Prostate gland (tissue), 2 donors: ENCODE measurements around the gene MELTF. TPM values are rescaled to one million over a fixed set of nuclear protein-coding genes. Genes with fewer than 3 reads are reported as not detected.

Experiments
- DNase-seq: peaks from one replicate; pipeline ENCODE4 v3.0.0-alpha.2; 2019; ENCODE audit warnings: low spot score
- H3K27ac ChIP-seq, 2 donors: fragments of 200-600 bp; sonication (generic); 2 replicates each; pipeline ENCODE4 v1.5.1; 2017 to 2019
- H3K27me3 ChIP-seq: fragments of 200-600 bp; sonication (generic); replicated peaks from 2 replicates; pipeline ENCODE4 v1.5.1; 2019; ENCODE audit not compliant: insufficient read depth
- H3K36me3 ChIP-seq, 2 donors: fragments of 200-600 bp; sonication (generic); 1 replicate in 1 of 2; 2 replicates in 1 of 2; pipeline versions ENCODE4 v1.5.1 to v1.8.1; 2017 to 2019
- H3K4me1 ChIP-seq: fragments of 200-600 bp; sonication (generic); replicated peaks from 2 replicates; pipeline ENCODE4 v1.5.1; 2019
- H3K4me3 ChIP-seq, 2 donors: fragments of 200-600 bp; sonication (generic); 2 replicates each; pipeline ENCODE4 v1.5.1; 2017 to 2019
- H3K9me3 ChIP-seq: fragments of 200-600 bp; sonication (generic); 2 replicates; pipeline ENCODE4 v1.5.1; 2017
- POLR2A ChIP-seq: fragments of 450-650 bp; IDR thresholded peaks from one replicate; pipeline ENCODE4 v1.6.1; 2016; ENCODE audit warnings: antibody characterized with exemption, mild to moderate bottlenecking
- POLR2AphosphoS5 ChIP-seq: sonication (generic); formaldehyde crosslinking; IDR thresholded peaks from one replicate; pipeline ENCODE4 v1.6.1; 2017; ENCODE audit warnings: antibody characterized with exemption
- WGBS: methylation state at CpG from one replicate; pipeline ENCODE4 v1.1.5; 2018; 5-methylcytosine and 5-hydroxymethylcytosine counted together
- intact Hi-C: fragments of 100-400 bp; cut with DNase I; formaldehyde crosslinking; loops from one replicate; pipeline ENCODE4 v1.14.2; 2022
- total RNA-seq, 2 donors: library from RNA; depleted of rRNA; stranded (reverse); fragments of >200 nt; gene quantifications; one replicate each; pipeline ENCODE4 v1.1.0, GENCODE V29; 2016
- TF ChIP-seq, protein P1 (sequence below), 4 experiments: fragments of 200-600 bp in 2 of 4; fragments of 450-650 bp in 2 of 4; sonication (generic) in 2 of 4; IDR thresholded peaks; 1 replicate in 3 of 4; 2 replicates in 1 of 4; pipeline ENCODE4 v1.5.1; 2016 to 2019; ENCODE audit warnings: antibody characterized with exemption in 4 of 4, mild to moderate bottlenecking in 2 of 4, moderate library complexity in 2 of 4

MELTF gene
- total RNA-seq, 2 donors from 2014 or later, result 6.9 to 9.0 TPM

DNA sequence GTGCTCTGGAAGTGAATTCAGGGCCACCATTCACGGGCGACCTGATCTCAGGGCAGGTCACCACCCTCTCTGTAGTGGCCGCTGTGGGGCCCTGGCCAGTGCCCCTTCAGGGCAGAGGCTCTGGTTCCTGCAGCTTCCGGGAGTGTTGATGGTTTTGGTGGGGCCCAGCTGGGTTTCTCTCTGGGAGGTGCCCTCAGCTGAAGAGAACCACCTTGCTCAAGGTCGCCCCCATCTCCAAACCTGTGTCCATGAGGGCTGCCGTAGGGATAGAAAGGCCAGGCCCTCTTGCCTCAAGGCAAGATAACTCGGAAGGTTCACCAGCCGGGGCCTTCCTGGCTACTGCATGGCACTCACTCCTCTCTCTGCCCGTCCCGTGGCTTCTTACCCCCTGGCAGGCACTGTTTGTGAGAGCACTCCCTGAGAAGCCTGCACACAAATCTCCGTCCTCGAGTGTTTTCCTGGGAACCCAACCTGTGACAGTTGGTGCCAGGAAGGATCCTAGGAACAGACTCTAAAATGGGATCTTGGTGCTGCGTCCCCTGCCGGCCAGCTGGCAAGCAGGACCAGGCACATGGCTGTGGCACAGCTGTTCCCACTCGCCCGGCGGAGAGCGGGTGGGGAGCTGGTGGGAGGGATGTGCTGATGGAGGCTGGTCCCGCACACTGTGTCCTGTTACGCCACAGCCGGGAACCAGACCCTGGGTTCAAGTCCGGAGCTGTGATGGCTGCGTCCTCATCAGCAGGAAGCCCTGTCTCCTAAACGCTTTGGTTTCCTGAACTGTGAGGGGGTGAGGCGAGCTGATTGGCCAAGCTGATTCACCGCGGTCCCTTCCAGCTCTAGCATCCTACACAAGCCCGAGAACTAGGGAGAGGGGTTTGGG, 37.8 kb downstream of the MELTF start:
- intact Hi-C loops, result no loop called here
- no peak for DNase-seq
- no peaks in the 10 kb centered on the region for H3K27me3 ChIP-seq
- no peaks in the 10 kb centered on the region for H3K4me1 ChIP-seq
- TF ChIP-seq, protein P1, sequence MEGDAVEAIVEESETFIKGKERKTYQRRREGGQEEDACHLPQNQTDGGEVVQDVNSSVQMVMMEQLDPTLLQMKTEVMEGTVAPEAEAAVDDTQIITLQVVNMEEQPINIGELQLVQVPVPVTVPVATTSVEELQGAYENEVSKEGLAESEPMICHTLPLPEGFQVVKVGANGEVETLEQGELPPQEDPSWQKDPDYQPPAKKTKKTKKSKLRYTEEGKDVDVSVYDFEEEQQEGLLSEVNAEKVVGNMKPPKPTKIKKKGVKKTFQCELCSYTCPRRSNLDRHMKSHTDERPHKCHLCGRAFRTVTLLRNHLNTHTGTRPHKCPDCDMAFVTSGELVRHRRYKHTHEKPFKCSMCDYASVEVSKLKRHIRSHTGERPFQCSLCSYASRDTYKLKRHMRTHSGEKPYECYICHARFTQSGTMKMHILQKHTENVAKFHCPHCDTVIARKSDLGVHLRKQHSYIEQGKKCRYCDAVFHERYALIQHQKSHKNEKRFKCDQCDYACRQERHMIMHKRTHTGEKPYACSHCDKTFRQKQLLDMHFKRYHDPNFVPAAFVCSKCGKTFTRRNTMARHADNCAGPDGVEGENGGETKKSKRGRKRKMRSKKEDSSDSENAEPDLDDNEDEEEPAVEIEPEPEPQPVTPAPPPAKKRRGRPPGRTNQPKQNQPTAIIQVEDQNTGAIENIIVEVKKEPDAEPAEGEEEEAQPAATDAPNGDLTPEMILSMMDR (IDR thresholded peaks at IDR 0.05), result no peak
- TF ChIP-seq POLR2A, result no peak
- TF ChIP-seq POLR2AphosphoS5, result no peak
- WGBS, result 89% methylated on average over 24 of the region's 28 CpGs
- H3K9me3 ChIP-seq, result no peaks in the 10 kb centered on the region
- H3K27ac ChIP-seq, result no peak overlapping the region
- no peaks in the 10 kb centered on the region for H3K36me3 ChIP-seq
- H3K4me3 ChIP-seq, result no peak overlapping the region

DNA sequence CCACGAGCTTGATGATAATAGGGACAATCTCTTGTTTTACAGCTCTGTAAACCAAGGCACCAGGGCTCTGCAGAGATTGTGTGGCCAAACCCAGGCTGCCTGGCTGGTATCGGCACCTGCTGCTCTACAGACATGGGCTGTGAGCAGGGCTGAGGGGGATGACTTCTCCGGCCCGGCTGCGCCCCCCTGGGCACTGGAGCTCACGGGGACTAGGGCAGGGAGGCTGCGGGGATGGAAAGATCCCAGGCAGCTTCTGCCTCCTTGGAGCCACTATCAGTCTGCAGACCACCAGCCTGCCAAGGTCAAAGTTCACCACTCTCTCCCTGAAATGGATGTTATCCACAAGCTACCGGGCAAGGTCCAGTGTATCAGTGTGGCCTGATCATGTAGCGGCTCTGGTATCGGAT, 39.0 kb downstream of the MELTF start:
- TF ChIP-seq POLR2A, result no peak
- TF ChIP-seq POLR2AphosphoS5, result no peak
- TF ChIP-seq, protein P1 (IDR thresholded peaks at IDR 0.05), result no peak
- Histone ChIP-seq H3K27ac (no peak overlapping the region), H3K9me3 (no peaks in the 10 kb centered on the region), H3K4me1 (no peaks in the 10 kb centered on the region), H3K4me3 (no peak overlapping the region), H3K36me3 (no peaks in the 10 kb centered on the region), H3K27me3 (no peaks in the 10 kb centered on the region)
- DNase-seq, result no peak
- WGBS, result 87% methylated on average over 10 of the region's 10 CpGs
- intact Hi-C loops, result no loop called here

DNA sequence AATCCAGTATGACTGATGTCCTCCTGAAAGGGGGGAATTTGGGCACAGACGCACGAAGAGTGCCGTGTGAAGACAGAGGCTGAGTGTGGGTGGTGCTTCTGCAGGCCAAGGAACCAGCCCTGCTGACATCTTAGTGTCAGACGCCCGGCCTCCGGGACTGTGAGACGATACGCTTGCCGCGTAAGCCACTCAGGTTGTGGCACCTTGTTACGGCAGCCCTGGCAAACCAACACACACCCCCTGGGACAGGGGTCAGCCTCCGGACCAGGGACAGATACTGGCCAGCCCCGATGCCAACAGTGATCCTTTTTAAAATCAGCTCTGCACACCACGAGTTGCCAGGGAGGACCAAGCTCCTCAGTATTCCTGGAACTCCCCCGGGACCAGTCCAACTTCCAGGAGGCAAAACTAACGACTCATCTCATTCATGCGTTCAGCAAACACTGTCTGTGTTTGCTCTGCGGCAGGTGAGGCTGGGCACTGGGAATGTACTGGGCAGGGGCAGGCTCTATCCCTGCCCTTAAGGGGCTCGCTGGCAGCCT, 39.8 kb downstream of the MELTF start:
- 70% methylated on average over 19 of the region's 19 CpGs for WGBS
- Histone ChIP-seq H3K4me1 (no peaks in the 10 kb centered on the region), H3K9me3 (no peaks in the 10 kb centered on the region), H3K27me3 (no peaks in the 10 kb centered on the region), H3K27ac (no peak overlapping the region), H3K4me3 (no peak overlapping the region), H3K36me3 (no peaks in the 10 kb centered on the region)
- DNase-seq, result no peak
- intact Hi-C loops, result no loop called here
- TF ChIP-seq POLR2A (no peak), POLR2AphosphoS5 (no peak)
- TF ChIP-seq, protein P1 (IDR thresholded peaks at IDR 0.05), result no peak

DNA sequence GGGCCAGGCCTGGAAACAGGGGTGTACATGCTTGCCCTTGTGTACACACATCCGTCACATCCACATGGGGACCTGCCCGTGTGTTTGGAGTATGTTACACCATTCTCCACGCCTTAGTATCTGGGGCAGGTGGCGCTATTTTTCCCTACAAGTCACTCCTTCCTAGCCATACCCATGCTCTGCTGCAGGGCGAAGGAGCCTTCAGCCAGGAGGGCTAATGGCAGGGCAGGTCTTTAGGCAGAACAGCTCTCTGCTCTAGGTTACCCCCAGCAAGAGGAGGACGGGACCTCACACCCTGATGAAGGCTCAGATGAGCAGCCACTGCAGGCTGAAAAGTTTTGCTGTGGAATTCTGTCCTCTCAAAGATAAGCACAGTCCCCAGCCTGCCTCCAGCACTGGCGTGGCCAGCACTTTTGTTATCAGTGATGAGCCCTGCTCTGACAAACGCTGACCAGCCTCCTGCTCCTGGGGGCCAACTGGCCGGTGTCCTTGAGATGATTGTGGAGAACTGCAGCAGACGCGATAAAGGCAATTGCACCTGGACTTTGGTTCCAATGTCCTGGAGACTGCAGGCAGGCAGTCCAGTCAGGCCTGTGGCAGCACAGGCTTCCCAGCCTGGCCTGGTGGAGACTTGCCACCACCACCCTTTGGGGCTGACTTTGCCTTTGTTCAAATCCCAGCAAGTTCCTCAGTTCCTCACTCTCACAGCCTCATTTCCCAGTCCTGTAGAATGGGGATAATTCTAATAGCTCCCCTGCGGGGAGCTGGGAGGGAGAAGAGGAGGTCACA, 41.2 kb downstream of the MELTF start:
- WGBS, result 71% methylated on average over 12 of the region's 12 CpGs
- Histone ChIP-seq H3K9me3 (no peaks in the 10 kb centered on the region), H3K27me3 (no peaks in the 10 kb centered on the region), H3K36me3 (no peaks in the 10 kb centered on the region), H3K4me3 (no peak overlapping the region), H3K27ac (no peak overlapping the region), H3K4me1 (no peaks in the 10 kb centered on the region)
- TF ChIP-seq POLR2A (no peak), POLR2AphosphoS5 (no peak)
- TF ChIP-seq, protein P1 (IDR thresholded peaks at IDR 0.05), result no peak
- intact Hi-C loops, result no loop called here
- no peak for DNase-seq
